ENCODE results near the gene PRKAG3. TPM values are rescaled to one million over a fixed set of nuclear protein-coding genes. Genes with fewer than 3 reads are reported as not detected.

The PRKAG3 gene
- total RNA-seq, 1 experiment from 2014 or later, result not detected

GRCh38 chr2:218839888-218840287 lies 8.3 kb upstream of the PRKAG3 start:
- no peak for DNase-seq (ENCODE audit: low read depth)

DNA sequence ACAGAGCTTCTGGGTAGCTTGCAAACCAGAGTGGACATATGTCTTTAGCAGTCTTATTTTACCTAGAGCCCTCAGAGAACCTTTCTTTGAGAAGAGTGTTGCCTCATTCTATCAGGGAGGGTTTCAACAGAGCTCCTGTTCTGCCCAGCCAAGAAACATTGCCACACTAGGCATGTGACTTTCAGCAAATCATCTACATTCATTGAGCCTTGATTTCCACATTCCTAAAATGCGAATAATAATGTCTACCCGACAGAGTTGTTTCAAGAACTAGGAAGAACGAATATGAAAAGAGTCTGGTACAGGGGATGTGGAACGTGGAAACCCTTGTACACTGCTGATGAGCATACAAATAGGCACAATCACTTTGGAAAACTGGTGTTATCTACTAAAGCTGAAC lies 7.8 kb upstream of the PRKAG3 start:
- DNase-seq (ENCODE audit: low read depth), result no peak

GRCh38 chr2:218837495-218837894 lies 5.9 kb upstream of the PRKAG3 start:
- DNase-seq (ENCODE audit: low read depth), result no peak

DNA sequence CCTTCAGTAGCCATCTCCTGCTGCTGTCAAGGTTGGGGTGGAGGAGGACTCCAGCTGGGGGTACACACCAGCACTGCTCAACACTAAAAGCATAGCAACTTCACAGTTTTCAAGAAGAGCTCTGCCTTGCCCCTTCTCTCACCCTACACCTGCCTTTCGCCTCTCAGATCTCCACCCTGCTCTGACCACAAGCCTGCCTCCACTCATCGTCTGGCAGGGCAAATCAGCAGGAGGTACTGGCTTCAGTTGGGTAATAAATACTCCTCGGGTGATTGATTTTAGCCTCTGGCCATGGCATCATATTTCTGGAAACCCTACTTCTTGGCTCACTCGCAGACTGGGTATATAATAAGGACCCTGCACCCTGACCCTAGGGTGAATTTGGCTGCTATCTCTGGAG lies 3.1 kb upstream of the PRKAG3 start:
- peak; percentile 64 for DNase-seq (ENCODE audit: low read depth)

DNA sequence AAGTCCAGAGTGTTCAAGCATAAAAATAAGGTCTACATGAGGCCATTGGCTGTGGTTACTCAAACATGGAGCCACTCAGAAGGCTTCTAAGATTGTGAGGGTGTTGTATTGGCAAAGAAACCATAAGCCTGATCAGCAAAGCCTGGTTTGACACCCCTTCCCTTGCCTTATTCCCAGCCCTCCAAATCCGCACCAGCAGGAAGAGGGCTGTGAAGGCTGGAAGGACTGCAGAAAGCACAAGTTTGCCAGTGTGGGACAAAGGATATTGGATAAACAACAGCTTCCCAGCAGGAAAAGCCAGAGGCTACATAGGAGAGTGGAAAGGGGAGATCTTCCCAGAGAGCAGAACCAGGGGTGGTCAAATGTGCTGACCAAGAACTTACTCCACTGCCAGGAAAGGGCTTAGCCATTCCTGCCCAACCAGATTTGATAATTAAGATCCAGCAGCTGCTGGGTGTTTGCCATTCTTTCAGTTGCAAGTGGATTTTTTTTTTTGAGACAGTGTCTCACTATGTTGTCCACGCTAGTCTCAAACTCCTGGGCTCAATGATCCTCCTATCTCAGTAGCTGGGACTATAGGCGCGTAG lies 1.5 kb upstream of the PRKAG3 start:
- DNase-seq (ENCODE audit: low read depth), result peak; percentile 14

- DNase-seq (ENCODE audit: low read depth), result peak; percentile 57
These were observed 917 bp upstream of the PRKAG3 start for GRCh38 chr2:218832520-218832919.

- peak; percentile 7 for DNase-seq (ENCODE audit: low read depth)
These were observed 478 bp upstream of the PRKAG3 start for GRCh38 chr2:218832081-218832480.

DNA sequence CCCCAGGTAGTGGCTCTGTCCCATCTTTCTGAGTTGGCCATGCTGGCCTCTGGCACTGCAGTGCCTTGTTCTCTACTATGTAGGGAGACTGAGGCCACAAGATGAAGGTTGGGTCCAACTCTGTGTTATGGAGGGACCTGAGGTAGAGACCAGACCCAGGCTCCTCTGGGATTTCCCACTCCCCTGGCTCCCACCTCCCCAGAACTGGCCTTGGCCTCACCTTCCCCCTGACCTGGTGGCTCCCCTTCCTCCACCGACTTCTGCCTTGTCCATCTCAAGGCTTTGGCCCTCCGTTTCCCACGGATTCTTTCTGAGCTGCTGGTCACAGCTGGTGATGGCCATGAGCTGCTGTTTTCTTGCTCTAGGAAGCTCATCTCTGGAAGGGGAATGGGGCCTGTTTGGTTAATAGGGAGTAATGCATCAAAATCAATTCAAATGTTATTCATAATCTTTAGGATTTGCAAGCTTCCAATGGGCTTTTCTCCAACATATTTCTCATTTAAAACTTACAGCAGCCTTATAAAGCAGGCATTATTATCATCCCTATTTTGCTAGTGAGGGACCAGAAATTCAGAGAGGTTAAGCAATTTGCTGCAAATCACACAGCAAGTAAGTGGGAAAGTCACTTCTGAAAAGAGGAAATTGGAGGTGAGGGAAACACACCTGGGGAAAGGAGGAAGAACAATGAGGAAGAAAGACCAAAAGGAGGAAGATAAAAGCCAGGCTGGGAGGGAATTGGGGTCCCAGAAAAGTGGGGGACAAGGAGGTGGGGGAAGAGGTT lies 887 bp downstream of the PRKAG3 start:
- DNase-seq (ENCODE audit: low read depth), result no peak

DNA sequence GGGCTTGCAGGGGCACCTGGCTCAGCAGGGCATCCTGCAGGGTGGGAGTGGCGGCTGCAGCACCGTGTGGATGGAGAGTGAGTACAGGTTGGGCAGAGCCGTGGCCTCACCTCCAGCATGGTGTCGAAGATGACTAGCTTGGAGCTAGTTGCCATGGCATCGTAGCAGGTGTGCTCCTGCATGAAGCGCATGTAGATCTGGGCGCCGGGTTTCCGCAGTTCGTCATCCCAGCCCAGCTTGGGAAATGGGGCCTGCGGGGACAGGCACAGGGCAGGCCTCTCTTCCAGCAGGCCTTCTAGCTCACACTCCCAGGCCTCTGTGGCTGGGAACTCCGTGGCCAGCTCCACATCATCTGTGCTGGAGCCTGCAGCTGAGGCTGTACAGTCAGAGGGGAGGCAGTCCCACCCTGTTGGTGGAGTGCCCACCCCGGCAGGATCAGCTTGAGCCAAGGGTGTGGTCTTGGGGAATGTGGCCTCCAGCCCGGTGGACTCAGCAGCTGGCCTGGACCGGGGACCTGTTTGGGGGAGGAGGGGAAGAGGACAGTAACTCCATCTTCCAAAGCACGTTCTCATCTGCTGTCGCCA lies 1.6 kb downstream of the PRKAG3 start:
- DNase-seq (ENCODE audit: low read depth), result no peak

DNA sequence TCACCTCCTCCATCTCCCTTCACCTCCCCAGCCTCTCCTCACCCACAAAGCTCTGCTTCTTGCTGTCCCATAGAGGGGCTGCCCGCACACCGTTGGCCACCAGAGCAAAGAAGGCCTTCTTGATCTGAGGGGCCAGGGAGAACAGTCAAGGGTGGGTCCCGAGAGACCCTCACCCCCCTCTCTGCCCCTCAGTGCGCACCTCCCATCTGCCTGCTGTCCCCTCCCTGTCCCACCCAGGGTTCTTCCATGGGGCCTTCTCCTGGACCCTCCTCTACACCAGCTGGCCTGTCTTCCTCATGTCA lies 3.2 kb downstream of the PRKAG3 start:
- no peak for DNase-seq (ENCODE audit: low read depth)

- no peak for DNase-seq (ENCODE audit: low read depth)
These were observed 3.7 kb downstream of the PRKAG3 start for GRCh38 chr2:218827701-218828476.

DNA sequence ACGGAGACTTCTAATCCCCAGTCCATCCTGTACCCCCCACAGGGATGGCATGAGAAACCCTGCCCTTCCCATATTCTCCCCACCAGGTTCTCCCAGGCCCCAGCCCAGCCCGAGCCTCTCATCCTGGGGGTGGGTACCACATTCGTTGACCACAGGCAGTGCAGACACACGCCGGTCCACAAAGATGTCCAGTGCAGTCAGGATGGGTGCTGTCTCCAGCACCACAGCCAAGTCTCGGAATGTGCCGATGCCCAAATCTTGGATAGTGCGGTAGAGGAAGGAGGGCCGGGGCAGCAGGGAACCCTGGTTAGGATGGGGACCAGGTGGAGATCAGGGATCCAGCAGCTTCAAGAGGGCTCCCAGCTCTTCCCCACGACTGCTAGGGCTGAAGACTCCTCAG lies 4.8 kb downstream of the PRKAG3 start:
- no peak for DNase-seq (ENCODE audit: low read depth)

- no peak for DNase-seq (ENCODE audit: low read depth)
These were observed 7.6 kb downstream of the PRKAG3 start for GRCh38 chr2:218824004-218824403.

- no peak for DNase-seq (ENCODE audit: low read depth)
These were observed 8.3 kb downstream of the PRKAG3 start for GRCh38 chr2:218823196-218823855.

GRCh38 chr2:218822622-218823021 lies 9.0 kb downstream of the PRKAG3 start:
- no peak for DNase-seq (ENCODE audit: low read depth)

DNA sequence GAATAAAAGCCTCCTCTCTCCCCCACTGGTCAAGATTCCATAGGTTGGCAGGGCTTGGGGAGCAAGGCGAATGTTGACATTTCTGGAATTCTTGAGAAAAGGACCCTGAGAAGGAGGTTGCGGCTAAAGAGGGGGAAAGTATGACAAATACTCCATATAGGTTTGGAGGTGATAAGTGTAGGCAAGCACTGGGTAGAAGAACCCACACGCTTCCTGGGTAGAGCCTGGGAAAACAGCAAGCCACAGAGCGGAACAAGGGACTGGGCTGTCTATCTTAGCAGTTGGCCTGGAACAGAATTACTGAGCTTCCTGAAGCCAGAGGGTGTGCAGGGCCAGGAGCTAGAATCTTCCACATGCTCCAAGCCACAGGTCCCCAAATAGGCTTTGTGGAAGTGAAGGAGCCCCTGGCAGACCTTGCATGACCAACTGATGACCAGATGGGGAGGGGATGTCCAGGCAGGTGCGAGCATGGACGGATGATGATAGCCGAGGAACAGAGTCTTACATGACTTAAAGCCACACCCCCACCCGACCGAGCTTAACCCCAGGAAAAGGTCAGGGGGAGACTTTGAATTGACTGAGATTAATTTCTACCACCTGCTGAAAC lies 9.9 kb downstream of the PRKAG3 start:
- no peak for DNase-seq (ENCODE audit: low read depth)

- no peak for DNase-seq (ENCODE audit: low read depth)
These were observed 10.7 kb downstream of the PRKAG3 start for GRCh38 chr2:218820746-218821369.

DNA sequence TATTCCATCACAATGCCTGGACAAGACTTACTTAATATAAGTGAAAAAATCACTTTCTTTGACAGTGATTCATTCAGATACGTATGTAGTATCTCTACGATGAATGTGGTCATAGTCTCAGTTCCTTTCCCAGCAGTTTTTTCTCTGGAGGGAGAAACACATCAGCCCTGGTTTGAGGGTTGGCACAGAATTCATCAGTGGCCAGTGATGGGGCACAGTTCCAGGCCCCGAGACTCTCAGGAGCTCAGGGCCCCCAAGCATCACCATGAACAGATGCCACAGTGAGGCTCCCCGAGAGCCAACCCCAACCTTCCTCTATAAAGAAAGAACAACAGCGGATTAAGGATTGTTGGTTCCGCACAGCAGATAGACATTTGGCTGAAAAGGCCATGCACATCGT lies 12.5 kb downstream of the PRKAG3 start:
- no peak for DNase-seq (ENCODE audit: low read depth)

DNA sequence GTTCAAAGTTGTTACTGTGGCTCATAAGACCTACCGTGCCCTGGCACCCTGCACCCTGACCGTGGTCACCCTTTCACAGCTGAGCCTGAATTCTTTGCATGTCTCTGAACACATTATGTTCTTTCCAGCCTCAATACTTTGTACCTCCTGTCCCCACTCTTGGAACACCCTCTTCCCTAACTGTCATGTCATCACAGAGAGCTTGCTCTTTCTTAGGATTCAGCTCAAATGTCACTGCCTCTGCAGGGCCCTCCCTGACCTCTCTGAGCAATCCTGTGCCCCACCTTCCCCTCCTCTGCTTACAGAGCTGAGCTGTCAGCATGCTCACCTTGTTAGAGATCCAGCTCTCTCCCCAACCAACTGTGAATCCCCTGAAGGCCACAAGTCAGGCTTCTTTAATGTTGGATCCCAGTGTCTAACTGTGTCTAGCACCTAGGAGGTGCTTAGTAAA lies 15.0 kb downstream of the PRKAG3 start:
- DNase-seq (ENCODE audit: low read depth), result no peak

GRCh38 chr2:218815649-218816048 lies 16.0 kb downstream of the PRKAG3 start:
- no peak for DNase-seq (ENCODE audit: low read depth)

DNA sequence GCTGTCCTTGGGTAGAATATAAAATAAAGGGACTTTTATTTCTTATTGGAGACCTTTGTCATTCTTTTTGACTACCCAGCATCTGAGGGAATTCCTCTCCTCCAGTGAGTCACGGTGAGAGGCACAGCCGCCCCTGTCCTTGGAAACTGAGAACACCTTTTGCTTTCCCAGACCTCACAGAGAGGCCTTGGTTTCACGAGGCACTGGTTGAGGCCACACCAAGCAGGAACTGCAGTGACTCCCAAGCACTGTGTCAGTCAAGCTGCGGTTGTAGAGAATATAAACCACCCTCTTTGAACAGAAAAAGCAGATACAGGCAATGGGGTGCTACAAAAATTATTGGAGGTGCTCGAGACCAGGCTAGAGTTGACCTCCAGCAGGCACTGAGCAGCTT lies 16.4 kb downstream of the PRKAG3 start:
- no peak for DNase-seq (ENCODE audit: low read depth)

Data from M059J (cell line).